ENCODE results near the gene IFNG. TPM values are rescaled to one million over a fixed set of nuclear protein-coding genes. Genes with fewer than 3 reads are reported as not detected.
"Not testable (repeated sequence)": the region's sequence is repeated elsewhere in the genome, so short reads cannot be mapped to it uniquely, and the experiment has no call there.

IFNG gene
- total RNA-seq, 2 experiments from 2014 or later, result 39.0 to 39.7 TPM

- Mint-ChIP-seq H3K4me1 (peaks cover 76% of the 10 kb centered on the region), H3K9me3 (peaks cover 14% of the 10 kb centered on the region), H3K4me3 (no peak overlapping the region), H3K36me3 (peaks cover 13% of the 10 kb centered on the region), H3K27me3 (no peaks in the 10 kb centered on the region), H3K27ac (peak overlapping the region; percentile 82)
- DNase-seq, result no peak
Measured at GRCh38 chr12:68177562-68177961, 18.0 kb upstream of the IFNG start.

GRCh38 chr12:68176257-68176656 lies 16.7 kb upstream of the IFNG start:
- Mint-ChIP-seq H3K36me3 (peaks cover 16% of the 10 kb centered on the region), H3K4me3 (no peak overlapping the region), H3K9me3 (peaks cover 14% of the 10 kb centered on the region), H3K27me3 (no peaks in the 10 kb centered on the region), H3K27ac (peak overlapping the region; percentile 82), H3K4me1 (peaks cover 79% of the 10 kb centered on the region)
- DNase-seq, result no peak

DNA sequence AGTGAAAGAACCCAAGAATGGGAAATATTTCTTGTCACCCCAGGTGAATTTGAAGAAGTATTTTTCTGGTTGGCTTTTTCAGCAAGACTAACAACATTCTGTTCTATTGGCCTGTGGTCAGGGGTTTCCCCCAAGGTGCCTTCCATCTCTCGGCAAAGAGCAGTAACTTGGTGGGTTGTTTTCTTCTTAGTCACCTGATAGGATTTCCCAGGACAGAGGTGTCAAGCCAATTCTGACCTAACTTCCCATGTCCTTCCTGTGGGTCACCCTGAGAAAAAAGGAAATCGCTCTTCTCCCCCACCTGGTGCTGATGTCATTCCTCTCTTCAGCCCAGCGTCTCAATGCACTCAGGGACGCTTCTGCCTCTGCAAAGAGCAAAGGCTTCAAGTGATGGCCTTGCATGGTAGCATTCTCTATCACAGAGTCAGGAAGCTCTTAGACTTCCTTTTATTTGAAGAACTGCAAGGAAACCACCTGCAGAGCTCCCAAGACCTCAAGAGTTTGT lies 16.1 kb upstream of the IFNG start:
- Mint-ChIP-seq H3K36me3 (peaks cover 14% of the 10 kb centered on the region), H3K4me3 (peak overlapping the region; percentile 56), H3K9me3 (peaks cover 12% of the 10 kb centered on the region), H3K27ac (peak overlapping the region; percentile 82), H3K27me3 (no peaks in the 10 kb centered on the region), H3K4me1 (peaks cover 73% of the 10 kb centered on the region)
- peak; percentile 76 for DNase-seq

- Mint-ChIP-seq H3K9me3 (peaks cover 12% of the 10 kb centered on the region), H3K4me1 (peaks cover 68% of the 10 kb centered on the region), H3K27ac (peak overlapping the region; percentile 82), H3K36me3 (peaks cover 14% of the 10 kb centered on the region), H3K4me3 (peak overlapping the region; percentile 56)
- H3K27me3 Mint-ChIP-seq, DNase-seq: not testable (repeated sequence)
Measured at GRCh38 chr12:68174761-68175160, 15.2 kb upstream of the IFNG start.

GRCh38 chr12:68173792-68174191 lies 14.3 kb upstream of the IFNG start:
- DNase-seq, result no peak
- Mint-ChIP-seq H3K36me3 (peaks cover 11% of the 10 kb centered on the region), H3K4me1 (peaks cover 70% of the 10 kb centered on the region), H3K9me3 (peaks cover 9% of the 10 kb centered on the region), H3K27ac (peak overlapping the region; percentile 14), H3K27me3 (no peaks in the 10 kb centered on the region), H3K4me3 (no peak overlapping the region)

DNA sequence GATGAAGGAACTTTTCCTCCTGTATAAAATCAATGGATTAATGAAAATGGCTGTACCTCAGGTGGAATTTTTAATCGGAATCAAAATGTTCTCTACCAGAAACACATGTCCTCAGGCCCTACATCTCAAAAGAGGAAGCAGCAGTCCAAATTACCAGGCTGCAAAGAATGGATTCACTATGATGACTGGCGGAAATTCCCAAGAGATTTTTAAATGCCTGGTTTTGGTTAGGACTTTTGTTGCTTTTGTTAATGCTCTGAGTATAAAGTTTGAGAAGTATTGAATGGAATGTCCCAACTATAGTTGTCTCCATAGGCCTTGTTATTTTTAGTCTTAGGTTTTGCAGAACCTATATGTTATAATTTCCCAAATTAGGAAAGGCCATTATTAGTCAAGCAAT lies 11.2 kb upstream of the IFNG start:
- Mint-ChIP-seq H3K4me3 (no peak overlapping the region), H3K27me3 (no peaks in the 10 kb centered on the region), H3K27ac (no peak overlapping the region), H3K4me1 (peaks cover 46% of the 10 kb centered on the region), H3K9me3 (peaks cover 8% of the 10 kb centered on the region), H3K36me3 (peaks cover 8% of the 10 kb centered on the region)
- no peak for DNase-seq

DNA sequence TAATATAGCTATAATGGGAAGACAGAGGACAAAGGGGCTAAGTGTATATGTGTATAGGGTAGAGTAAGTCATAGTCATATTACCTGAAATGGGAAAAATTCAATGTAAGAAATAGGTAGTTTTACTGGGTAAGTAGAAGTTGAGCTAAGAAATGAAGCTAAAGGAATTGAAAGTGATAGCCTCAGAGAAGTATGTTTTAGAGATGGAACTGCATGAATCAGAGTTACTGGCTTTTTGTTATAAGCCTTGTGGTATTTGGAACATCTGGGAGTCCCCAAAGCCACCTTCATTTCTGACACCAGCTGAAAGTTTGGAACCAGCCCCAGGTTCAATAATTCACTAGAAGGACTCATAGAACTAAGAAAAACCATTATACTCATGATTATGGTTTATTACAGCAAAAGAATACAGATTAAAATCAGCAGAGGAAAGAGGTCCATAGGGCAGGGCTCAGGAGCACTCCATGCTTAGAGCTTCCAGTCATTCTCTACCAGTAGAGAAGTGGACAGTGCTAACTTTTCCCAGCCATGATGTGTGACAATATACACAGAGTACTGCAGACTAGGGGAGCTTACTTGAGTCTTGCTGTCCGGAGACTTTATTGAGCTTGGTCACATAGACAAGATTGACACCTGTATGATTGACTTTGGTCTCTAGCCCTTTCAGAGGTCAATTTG lies 9.8 kb upstream of the IFNG start:
- H3K36me3 Mint-ChIP-seq, result peaks cover 7% of the 10 kb centered on the region
- H3K9me3 Mint-ChIP-seq, result peaks cover 1% of the 10 kb centered on the region
- H3K27me3 Mint-ChIP-seq, result no peaks in the 10 kb centered on the region
- peak overlapping the region; percentile 42 for H3K27ac Mint-ChIP-seq
- peaks cover 34% of the 10 kb centered on the region for H3K4me1 Mint-ChIP-seq
- no peak for DNase-seq
- H3K4me3 Mint-ChIP-seq, result no peak overlapping the region

- Mint-ChIP-seq H3K4me1 (peaks cover 32% of the 10 kb centered on the region), H3K4me3 (no peak overlapping the region), H3K27me3 (no peaks in the 10 kb centered on the region), H3K27ac (no peak overlapping the region), H3K36me3 (peaks cover 2% of the 10 kb centered on the region), H3K9me3 (peaks cover 2% of the 10 kb centered on the region)
- no peak for DNase-seq
Measured at GRCh38 chr12:68166317-68166831, 6.8 kb upstream of the IFNG start.

GRCh38 chr12:68163560-68164081 lies 4.1 kb upstream of the IFNG start:
- Mint-ChIP-seq H3K4me1 (peaks cover 35% of the 10 kb centered on the region), H3K36me3 (peaks cover 2% of the 10 kb centered on the region), H3K27ac (peak overlapping the region; percentile 34), H3K4me3 (no peak overlapping the region), H3K27me3 (no peaks in the 10 kb centered on the region), H3K9me3 (peaks cover 2% of the 10 kb centered on the region)
- DNase-seq, result no peak

DNA sequence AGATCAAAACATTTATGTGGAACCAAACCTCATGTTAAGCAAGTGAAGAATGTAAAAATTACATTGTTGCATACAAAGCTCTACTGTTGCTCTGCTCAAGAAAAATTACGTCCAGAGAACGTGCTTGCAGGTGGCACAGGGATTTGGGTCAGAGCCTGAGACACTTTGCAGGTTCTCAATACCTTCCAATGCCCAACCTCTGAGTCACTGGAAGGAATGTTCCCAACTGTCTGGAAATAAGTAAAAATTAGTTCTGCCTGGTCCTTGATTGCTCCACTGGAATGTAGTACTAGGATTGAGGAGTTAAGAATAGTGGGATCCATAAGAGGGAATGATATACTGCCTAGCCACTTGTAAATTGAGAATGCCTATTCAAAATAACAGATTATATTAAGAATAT lies 2.8 kb upstream of the IFNG start:
- H3K27me3 Mint-ChIP-seq, result no peaks in the 10 kb centered on the region
- no peak overlapping the region for H3K4me3 Mint-ChIP-seq
- H3K36me3 Mint-ChIP-seq, result peaks cover 13% of the 10 kb centered on the region
- no peak overlapping the region for H3K27ac Mint-ChIP-seq
- H3K4me1 Mint-ChIP-seq, result peaks cover 37% of the 10 kb centered on the region
- no peak for DNase-seq
- H3K9me3 Mint-ChIP-seq, result peaks cover 2% of the 10 kb centered on the region

- Mint-ChIP-seq H3K27ac (peak overlapping the region; percentile 44), H3K4me3 (peak overlapping the region; percentile 27), H3K9me3 (peaks cover 2% of the 10 kb centered on the region), H3K27me3 (no peaks in the 10 kb centered on the region), H3K4me1 (peaks cover 47% of the 10 kb centered on the region), H3K36me3 (peaks cover 21% of the 10 kb centered on the region)
- DNase-seq, result no peak
Measured at GRCh38 chr12:68158432-68158831, 1.1 kb downstream of the IFNG start.

DNA sequence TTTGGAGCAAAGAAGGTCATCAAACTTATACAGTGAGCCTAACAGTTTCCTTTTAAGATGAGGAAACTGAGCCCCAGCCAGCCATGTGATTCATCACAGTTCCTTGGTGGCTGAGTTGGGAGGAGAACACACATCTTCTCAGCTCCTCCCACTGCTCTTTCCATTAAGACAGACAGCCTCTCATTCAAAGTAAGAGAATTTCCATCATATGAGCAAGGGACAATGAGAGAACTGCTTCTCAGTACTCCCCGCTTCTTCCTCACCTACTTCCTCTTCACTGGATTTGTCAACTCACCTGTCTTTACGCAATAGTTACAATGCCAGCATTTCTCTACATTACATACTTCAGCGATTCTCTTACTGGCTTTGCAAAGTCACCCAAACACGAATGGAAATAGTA lies 2.2 kb downstream of the IFNG start:
- peaks cover 46% of the 10 kb centered on the region for H3K4me1 Mint-ChIP-seq
- H3K9me3 Mint-ChIP-seq, result peaks cover 2% of the 10 kb centered on the region
- peaks cover 28% of the 10 kb centered on the region for H3K36me3 Mint-ChIP-seq
- peak overlapping the region; percentile 78 for H3K27ac Mint-ChIP-seq
- no peaks in the 10 kb centered on the region for H3K27me3 Mint-ChIP-seq
- DNase-seq, result no peak
- H3K4me3 Mint-ChIP-seq, result peak overlapping the region; percentile 27

GRCh38 chr12:68156636-68157035 lies 2.9 kb downstream of the IFNG start:
- peaks cover 26% of the 10 kb centered on the region for H3K36me3 Mint-ChIP-seq
- peaks cover 44% of the 10 kb centered on the region for H3K4me1 Mint-ChIP-seq
- H3K4me3 Mint-ChIP-seq, result peak overlapping the region; percentile 27
- no peaks in the 10 kb centered on the region for H3K27me3 Mint-ChIP-seq
- peaks cover under 1% of the 10 kb centered on the region for H3K9me3 Mint-ChIP-seq
- peak overlapping the region; percentile 78 for H3K27ac Mint-ChIP-seq
- no peak for DNase-seq

DNA sequence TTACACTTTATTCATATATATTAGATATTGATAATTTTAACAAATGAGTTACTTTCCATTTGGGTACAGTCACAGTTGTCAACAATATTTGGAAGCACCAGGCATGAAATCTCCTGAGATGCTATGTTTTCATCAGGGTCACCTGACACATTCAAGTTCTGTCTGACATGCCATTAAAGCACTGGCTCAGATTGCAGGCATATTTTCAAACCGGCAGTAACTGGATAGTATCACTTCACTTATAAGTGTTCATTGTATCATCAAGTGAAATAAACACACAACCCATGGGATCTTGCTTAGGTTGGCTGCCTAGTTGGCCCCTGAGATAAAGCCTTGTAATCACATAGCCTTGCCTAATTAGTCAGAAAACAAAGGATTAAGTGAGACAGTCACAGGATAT lies 4.8 kb downstream of the IFNG start:
- H3K9me3 Mint-ChIP-seq, result no peaks in the 10 kb centered on the region
- DNase-seq, result no peak
- H3K27me3 Mint-ChIP-seq, result no peaks in the 10 kb centered on the region
- peaks cover 27% of the 10 kb centered on the region for H3K36me3 Mint-ChIP-seq
- no peak overlapping the region for H3K27ac Mint-ChIP-seq
- H3K4me1 Mint-ChIP-seq, result peaks cover 47% of the 10 kb centered on the region
- no peak overlapping the region for H3K4me3 Mint-ChIP-seq

DNA sequence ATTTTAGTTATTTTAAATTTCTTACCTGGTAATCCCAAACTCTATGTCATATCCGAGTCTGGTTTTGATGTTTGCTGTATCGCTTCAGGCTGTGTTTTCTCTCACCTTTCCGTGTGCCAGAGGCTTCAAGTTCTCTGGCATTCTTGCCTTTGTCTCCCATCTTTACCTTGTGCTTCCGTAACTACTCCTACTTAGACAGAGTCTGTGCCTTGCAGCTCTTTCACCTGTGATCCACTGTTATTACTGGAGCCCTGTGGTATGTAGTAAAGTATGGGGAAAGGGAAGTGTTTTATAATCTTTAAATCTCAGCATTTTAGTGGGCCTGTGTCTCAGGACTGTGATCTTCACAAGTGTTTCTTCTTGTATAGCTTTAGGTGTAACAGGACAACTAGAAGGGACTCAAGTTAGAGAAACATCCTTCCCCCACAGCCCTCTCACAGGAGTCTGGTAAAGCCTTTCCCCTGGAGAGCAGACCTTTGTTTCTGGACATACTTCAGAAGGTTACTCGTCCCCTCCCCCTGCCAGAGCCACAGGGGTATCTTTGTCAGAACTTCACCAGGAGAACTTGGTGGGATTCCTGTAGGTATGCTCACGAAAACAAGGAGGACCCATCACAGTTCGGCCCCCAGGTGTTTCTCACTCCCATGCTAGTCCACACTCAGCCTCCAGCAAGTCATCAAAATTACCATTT lies 11.1 kb downstream of the IFNG start:
- Mint-ChIP-seq H3K9me3 (peaks cover 2% of the 10 kb centered on the region), H3K4me3 (no peak overlapping the region), H3K27me3 (no peaks in the 10 kb centered on the region), H3K36me3 (peaks cover 8% of the 10 kb centered on the region), H3K4me1 (peaks cover 13% of the 10 kb centered on the region), H3K27ac (no peak overlapping the region)
- no peak for DNase-seq

Measured in activated naive CD8-positive, alpha-beta T cell treated with anti-CD3 and anti-CD28 coated beads for 36 hours (primary cell).